DMS114 treated with DMSO at 0.1 percent for 48 hours (cell line): ENCODE measurements around the gene HLCS.

Experiments
- DNase-seq: peaks from one replicate; lab custom pipeline; 2025; ENCODE audit not compliant: unreplicated experiment; lab: John Stamatoyannopoulos, UW

Gene HLCS

DNA sequence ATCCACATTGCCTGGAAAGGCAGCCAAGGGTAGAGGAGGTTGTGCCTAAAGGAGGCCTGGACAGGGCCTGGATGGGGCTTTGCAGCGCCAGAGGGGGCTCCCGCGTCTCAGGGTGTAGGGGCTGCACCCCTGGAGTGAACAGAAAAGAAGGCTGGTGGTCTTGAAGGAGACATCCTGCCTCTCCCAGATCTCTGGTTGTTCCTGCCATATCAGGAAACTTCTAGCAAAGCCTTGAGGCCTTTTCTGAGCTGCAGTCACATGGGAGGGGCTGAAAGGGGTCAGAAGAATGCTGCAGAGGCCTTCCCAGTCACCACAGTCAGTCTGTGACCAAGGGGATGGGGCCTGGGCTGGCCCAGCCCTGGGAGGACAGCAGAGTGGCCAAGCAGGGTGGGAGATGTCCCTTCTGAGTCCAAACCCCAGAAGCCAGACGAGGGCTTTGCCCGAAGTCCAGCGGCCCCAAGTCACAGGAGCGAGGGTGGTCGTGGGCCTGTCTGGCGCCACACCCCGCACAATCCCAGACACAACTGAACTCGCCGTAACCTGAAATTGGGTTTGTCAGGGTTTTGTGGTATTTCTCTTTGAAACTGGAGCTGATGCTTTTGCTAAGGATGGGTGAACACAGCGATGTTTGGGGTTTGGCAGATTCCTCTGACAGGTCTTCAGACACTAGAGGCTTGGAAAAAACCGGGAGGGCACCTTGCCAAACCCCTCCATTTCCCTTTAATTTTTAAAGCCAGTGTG lies 237.9 kb downstream of the HLCS start:
- DNase-seq: no peak

DNA sequence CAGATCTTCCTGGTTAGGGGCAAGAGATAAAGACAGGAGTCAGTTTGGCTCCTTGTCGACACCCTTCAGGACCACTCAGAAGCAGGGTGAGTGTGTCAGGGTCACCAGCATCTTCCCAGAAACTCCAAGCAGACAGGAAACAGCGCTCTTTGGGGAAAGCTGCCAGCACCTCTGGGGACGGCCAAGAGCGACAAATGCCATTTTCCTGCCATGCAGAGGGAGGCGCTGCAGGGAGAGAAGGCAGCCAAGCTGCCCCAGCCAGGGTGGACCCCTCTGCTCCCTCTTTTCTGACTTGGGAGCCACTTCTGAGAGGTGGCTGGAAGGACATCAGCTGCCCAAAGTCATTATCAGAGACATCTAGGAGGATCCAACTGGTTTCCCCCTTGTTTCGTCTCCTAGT lies 238.6 kb downstream of the HLCS start:
- DNase-seq: no peak

DNA sequence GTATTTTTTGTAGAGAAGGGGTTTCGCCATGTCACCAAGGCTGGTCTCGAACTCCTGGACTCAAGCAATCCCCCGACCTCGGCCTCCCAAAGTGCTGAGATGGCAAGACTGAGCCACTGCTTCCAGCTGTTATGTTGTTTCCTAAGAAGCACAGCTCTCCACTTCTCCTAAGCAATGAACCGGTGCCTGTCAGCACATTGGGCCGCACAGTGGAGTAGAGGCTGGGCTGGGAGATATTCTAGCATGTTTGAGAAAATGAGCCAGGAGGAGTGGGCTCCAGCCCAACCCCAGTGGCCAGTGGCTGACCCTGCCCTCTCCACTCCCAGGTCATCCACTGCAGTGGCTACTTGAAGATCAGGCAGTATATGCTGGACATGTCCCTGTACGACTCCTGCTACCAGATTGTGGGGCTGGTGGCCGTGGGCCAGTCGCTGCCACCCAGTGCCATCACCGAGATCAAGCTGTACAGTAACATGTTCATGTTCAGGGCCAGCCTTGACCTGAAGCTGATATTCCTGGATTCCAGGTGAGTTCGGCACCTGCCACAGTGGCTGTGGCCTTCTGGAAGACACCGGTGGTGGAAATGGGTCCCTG lies 240.6 kb downstream of the HLCS start:
- no peak for DNase-seq

DNA sequence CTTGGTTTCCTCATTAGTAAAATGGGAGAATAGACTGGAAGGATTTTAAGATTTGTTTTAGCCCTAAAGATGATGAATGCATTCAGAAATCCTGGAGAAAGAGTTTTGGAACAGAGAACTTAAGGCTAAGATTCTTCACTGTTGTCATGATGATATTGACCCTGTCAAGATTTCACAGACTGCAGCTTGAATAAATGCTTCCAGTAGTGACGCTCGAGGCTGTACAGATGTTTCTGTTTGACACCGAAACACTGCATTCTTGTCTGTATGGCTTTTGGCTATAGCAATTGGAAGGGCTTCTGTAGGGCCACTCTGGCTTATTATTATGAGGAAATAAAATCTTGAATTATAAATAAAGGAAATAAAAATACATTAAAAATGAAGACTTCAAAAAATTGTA lies 241.8 kb downstream of the HLCS start:
- DNase-seq: no peak

DNA sequence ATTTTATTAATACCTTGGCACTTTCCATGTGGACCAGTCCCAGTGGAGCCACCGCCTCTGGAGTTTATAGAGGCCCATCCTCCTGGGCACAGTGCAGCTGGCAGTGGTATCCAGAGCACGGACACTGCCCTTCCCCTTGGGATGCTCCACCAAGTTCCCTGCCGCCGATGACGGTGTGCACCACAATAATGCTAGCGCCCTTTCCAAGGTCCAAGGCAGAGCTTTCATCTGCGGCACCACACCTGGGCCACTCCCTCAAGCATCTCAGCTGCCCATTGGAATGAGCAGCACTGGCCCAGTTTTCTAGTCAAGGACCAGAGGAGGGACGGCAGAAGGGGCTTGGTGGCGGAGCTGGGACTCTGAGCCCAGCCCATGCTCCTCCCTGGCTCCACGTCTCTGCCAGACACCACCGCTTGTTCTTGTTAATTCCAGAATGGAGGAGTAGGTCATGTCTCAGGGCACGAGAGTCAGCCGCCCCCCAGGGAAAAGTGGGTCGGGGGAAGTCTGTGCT lies 243.0 kb downstream of the HLCS start:
- no peak for DNase-seq

DNA sequence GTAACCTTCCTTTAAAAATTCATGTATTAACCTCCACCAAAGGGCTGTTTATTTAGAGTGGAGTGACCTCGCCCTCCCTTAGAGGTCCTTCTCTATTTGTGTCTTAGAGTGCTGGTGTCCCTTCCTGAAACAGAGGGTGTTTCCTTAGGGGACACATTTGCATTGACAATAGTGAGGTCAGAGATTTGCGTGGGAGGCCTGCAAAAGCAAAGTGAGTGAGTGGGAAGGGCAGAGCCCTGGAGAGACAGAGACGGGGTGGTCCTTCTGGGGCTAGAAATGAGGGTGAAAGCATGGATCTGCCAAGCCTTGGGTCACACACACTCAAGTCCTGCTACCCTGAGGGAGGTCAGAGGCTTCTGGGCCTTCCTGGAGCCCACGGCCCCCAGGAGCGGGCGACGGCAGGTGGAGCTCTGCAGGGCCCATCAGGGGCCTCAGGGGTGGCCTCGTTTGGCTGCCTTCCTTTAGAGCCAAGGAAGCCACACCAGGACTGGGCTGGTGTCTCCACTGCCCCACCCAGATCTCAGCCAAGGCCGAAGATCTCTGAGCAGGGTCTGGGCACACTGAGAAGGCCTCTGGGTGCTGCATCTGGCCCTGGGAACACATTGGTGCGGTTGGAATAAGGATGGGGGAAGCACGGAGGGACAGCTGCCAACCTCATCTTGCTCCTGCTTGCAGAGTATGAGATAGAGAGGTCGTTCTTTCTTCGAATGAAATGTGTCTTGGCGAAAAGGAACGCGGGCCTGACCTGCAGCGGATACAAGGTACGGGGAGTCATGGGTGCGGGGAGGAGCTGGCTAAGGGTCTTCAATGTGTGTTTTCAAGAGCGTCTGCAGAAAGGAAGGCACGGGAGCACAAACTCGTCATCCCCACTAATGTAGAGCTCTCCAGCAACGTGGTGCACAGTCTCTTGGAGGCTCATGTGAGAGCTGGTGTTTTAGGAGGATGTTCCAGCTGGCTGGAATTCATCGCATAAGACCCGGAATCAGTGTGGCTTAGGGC lies 243.8 kb downstream of the HLCS start:
- no peak for DNase-seq

DNA sequence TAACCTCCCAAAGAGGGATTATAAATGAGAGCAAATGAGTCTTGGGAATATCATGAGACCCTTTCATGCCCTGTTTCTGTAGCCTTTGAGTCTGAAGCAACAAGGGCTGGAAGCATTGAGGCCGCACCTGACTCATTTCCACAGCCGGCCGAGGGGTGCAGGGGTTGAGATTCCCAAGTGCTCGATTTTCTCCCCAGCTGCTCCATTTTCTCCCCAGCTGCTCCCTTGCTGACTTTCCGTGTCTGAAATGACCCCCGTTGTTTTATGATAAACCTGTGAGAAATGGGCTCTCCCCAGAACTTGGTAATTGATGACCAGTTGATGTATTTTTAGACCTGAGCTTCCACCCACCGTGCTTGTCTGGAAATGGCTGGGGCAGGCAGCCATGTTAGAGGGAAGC lies 244.7 kb downstream of the HLCS start:
- DNase-seq: no peak

DNA sequence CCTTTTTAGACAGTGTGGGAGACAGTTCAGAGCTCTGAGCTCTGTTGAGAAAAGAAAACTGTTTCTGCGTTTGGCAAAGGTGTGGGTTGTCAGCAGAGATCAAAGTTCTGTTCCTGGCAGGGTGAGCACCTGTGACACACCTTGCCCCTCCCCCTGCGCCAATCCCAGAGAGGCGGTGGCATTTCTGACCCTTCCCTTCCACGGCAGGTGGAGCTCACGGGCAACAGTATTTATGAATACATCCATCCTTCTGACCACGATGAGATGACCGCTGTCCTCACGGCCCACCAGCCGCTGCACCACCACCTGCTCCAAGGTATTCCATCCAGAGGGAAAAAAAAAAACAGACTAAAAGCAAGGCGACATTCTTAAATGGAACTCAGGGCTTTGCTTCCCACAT lies 246.9 kb downstream of the HLCS start:
- no peak for DNase-seq

DNA sequence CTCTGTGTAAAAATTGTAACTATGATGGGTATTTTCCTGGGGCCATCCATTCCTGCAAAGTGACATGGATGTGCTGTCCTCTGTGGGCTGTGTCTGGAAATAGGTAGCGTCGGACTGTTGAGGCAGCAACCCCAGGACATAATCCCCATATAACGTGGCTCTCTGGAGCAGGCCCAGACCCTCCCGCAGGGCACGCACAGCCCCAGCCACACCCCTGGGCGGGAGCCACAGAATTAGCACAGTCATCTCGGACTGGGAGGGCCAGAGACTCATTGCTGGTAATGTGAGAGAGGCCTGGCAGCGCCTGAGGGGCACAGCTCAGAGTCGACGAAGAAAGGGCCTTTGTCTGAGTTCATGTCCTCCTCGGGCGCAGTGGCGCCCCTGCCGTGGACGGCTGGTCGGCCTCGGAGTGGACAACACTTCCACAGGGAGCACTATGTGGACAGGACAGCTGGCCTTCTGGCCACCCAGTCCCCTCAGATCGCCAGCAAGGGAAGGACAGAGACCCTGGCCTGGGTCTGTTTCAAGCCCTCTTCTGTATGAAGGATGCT lies 247.4 kb downstream of the HLCS start:
- DNase-seq: no peak

DNA sequence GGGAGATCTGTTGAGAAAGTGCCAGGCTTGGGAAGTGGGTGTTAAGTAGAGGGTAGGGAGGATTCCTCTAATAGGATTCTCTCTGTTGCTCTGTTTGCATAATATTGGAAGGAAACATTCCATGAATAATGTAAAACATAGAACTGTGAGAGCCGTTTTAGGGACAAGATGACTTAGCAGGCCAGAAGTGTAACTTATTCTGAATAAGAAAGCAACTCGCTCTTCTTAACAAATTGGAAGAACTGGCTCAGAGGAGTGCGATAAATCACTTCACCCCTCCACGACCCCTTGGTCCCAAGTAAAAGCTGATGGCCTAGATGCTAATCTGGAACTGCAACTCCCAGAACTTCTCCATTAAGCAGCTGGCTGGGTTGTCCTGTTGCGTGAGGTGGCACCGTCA lies 248.5 kb downstream of the HLCS start:
- no peak for DNase-seq

DNA sequence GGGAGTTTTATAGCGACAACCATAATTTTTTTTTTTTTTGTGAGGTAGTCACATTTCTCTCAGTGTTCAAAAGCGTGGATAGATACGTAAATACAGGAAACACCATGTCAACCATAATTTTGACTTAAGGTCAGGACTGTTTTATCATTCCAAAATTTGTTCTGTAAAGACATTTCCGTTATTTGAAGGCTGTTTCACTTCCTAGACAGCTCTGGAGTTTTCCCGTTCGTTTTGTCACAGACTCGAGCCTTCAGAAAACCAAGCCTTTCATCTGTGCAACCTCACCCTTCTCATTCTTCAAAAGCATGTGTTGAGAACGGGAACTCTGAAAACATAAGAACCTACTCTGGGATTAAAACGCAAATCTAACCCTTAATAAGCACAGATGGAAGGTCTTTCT lies 249.6 kb downstream of the HLCS start:
- DNase-seq: no peak

DNA sequence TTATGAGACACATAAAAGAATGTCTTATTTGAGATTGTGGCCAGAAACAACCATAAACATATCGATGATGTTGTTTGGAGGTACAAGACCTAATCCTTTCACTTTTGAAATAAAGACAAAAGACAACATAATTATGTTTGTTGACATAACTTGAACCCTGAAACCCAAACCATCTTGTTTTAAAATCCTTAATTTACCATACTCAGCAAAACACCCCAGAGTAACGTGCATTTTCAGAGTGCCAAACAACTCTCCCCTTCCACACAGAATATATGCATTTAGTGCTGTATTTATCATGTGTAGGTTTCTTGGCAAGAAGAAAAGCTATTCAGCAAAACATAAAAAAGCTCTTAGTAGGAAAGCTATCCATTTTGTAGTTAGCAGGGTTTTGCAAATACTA lies 250.1 kb downstream of the HLCS start:
- no peak for DNase-seq

DNA sequence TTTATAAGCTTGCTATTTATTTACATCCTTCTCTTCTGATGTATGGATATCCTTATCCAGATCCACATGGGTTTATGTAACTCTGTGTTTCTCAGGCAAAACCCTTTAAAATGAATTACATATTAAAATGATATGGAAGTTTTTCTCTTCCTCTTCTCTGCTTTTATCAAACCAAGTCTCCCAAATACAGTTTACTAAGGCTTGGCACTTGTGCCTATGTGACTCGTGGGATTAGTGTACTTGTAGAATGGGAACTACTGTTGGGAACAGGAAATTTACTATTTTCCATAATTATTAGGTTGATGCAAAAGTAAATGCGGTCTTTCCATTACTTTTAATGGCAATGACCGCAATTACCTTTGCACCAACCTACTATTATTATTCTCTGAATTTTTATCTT lies 252.7 kb downstream of the HLCS start:
- no peak for DNase-seq

DNA sequence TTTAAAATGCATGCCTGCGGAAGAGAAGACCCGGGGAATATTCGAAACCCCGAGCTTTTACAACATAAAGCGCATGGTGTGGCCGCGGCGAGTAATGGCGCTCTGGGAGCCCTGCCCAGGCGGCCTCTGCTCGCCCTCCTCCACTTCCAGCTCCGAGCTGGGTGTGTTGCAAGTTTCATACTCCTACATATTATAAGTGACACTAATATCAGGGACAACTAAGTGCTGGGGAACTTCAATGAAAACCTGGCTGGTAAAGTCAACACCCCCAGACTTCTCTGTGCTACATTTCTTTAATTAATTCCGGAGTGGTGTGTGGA lies 255.8 kb downstream of the HLCS start:
- DNase-seq: no peak

DNA sequence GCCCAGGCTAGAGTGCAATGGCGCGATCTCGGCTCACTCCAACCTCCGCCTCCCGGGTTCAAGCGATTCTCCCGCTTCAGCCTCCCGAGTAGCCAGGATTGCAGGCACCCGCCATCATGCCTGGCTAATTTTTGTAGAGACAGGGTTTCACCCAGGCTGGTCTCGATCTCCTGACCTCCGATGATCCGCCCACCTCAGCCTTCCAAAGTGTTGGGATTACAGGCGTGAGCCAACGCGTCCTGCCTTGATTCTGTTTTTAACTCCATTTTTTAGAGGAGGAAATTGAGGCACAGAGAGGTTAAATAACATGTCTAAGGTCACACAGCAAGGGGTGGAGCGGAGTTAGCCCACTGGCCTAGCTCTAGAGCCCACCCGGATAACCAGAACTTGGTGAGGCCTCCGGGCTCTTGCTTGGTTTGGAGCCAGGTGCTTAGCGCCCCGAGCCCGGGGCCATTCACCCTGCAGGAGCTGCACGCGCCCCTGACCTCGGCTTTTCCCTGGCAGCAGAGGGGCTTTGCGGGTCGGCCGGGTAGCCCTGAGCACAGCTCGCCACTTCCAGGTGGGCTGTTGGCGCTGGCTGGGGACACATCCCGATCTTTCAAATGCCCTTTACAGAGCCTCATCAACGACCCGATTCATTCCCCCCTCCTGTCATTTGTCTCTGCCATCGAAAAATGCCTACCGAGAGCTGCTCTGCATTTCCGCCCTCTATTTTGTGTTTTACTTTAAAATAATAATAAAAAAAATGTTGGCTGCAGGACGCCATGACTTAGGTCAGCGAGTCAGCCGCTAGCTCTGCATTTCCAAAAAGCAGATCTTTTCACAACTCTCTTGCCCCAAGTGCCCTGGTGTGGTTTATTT lies 256.4 kb downstream of the HLCS start:
- no peak for DNase-seq

DNA sequence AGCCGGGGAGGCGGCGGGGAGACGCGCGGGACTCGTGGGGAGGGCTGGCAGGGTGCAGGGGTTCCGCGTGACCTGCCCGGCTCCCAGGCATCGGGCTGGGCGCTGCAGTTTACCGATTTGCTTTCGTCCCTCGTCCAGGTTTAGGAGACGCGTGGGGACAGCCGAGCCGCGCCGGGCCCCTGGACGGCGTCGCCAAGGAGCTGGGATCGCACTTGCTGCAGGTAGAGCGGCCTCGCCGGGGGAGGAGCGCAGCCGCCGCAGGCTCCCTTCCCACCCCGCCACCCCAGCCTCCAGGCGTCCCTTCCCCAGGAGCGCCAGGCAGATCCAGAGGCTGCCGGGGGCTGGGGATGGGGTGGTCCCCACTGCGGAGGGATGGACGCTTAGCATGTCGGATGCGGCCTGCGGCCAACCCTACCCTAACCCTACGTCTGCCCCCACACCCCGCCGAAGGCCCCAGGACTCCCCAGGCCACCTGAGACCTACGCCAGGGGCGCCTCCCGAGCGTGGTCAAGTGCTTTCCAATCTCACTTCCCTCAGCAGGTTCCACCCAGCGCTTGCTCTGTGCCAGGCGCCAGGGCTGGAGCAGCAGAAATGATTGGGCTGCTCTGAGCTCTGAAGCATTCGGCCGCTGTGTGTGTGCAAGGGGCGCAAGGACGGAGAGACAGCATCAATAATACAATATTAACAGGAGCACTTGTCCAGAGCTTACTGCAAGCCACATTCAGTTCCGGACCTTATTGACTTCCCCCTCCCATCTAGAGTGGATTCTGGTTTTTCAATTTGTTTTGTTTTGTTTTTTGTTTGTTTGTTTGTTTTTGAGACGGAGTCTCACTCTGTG lies 257.2 kb downstream of the HLCS start:
- DNase-seq: no peak

DNA sequence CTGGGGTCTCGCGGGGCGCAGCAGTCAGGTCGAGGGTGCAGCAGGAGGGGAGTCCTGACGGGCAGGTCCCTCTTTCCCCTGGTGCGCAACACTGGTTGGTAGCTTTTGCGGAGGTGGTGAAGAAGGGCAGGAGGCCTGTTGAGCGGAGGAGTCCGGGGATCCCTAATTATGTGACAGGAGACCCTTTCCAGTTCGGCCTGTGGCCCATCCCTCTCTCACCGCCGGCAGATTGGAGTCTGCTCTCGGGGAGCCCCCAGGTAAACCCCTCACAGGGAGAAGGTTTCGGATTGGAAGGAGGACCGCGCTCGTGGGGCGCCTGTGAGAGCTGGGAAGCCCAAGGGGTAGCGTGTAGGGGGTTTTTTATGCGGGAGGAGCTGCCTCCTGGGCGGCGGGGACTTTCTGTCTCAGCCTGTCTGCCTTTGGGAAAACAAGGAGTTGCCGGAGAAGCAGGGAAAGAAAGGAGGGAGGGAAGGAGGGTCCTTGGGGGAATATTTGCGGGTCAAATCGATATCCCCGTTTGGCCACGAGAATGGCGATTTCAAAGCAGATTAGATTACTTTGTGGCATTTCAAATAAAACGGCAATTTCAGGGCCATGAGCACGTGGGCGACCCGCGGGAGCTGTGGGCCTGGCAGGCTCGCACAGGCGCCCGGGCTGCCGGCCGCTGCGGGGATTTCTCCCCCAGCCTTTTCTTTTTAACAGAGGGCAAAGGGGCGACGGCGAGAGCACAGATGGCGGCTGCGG lies 258.0 kb downstream of the HLCS start:
- no peak for DNase-seq

DNA sequence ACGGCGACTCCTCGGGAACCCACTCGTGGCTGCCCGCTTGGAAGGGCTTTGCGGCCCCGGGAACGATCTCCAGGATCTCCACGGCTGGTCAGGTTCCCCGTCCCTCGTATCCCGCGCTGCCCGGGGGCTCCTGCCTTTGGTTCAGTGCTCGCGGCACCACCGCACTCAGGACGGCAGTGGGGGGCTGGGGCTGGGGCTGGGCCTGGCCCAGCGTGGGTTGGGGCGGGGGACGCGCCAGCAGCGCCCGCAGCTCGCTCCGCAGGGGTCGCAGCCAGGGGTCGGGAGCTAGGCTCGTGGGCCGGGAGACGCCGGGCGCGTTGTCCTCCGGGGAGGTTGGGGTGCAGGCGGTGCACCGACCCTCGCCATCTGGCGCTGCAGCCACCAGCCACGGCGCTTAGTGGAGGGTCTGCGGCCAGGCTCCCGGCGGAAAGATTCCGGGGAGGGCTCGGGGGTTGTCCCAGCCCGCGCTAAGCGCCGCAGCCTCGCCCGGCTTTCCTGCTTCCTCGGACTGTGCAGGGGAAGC lies 258.6 kb downstream of the HLCS start:
- no peak for DNase-seq
